CD4-positive, alpha-beta memory T cell (primary cell): ENCODE data around the gene PHF21B. TPM values are rescaled to one million over a fixed set of nuclear protein-coding genes. Genes with fewer than 3 reads are reported as not detected.

Source experiments
- CTCF ChIA-PET: fragments of 350-600 bp; sonication (Branson Sonifier 250); formaldehyde crosslinking; loops from one replicate; lab custom pipeline; 2021; ENCODE audit warnings: inconsistent platforms; ENCODE audit not compliant: partially characterized antibody; lab: Charles Lee
- POLR2A ChIA-PET: fragments of 350-600 bp; sonication (Branson Sonifier 250); formaldehyde crosslinking; loops from one replicate; lab custom pipeline; 2021; ENCODE audit not compliant: partially characterized antibody; lab: Charles Lee
- DNase-seq, 5 donors: peaks; one replicate each; pipeline versions ENCODE4 v3.0.0 to v3.0.0-alpha.2; 2020 to 2022; ENCODE audit warnings: mixed read lengths in 1 of 5
- H3K27ac ChIP-seq: one replicate; pipeline ENCODE4 v1.7.0; 2013; ENCODE audit warnings: low read depth, low read length
- H3K27me3 ChIP-seq: 2 replicates; pipeline ENCODE4 v1.7.0; 2013; ENCODE audit warnings: mild to moderate bottlenecking, low read length, moderate library complexity; ENCODE audit not compliant: insufficient read depth
- H3K36me3 ChIP-seq: 2 replicates; pipeline ENCODE4 v1.7.0; 2013; ENCODE audit warnings: mild to moderate bottlenecking, low read length, moderate library complexity; ENCODE audit not compliant: insufficient read depth
- H3K4me1 ChIP-seq: 2 replicates; pipeline ENCODE4 v1.7.0; 2013; ENCODE audit warnings: mild to moderate bottlenecking, low read length, moderate library complexity; ENCODE audit not compliant: insufficient read depth
- H3K4me3 ChIP-seq, 2 donors: one replicate each; pipeline ENCODE4 v1.7.0; 2013; ENCODE audit warnings: low read length in 2 of 2, mild to moderate bottlenecking in 1 of 2
- H3K9me3 ChIP-seq, 2 donors: one replicate each; pipeline ENCODE4 v1.7.0; 2013; ENCODE audit warnings: low read length in 2 of 2, control low read depth in 1 of 2; ENCODE audit not compliant: control insufficient read depth in 1 of 2
- H3K27ac Mint-ChIP-seq, 7 donors: one replicate each; pipeline ENCODE4 v1.8.0; 2020 to 2021; ENCODE audit warnings: mixed read lengths in 7 of 7, mild to moderate bottlenecking in 6 of 7, inconsistent platforms in 3 of 7, moderate library complexity in 3 of 7
- H3K27me3 Mint-ChIP-seq, 2 donors: one replicate each; pipeline ENCODE4 v1.8.0; 2020 to 2021; ENCODE audit warnings: mixed read lengths in 2 of 2
- H3K36me3 Mint-ChIP-seq, 2 donors: one replicate each; pipeline ENCODE4 v1.8.0; 2020 to 2021; ENCODE audit warnings: mixed read lengths in 2 of 2, inconsistent platforms in 1 of 2, mild to moderate bottlenecking in 1 of 2
- H3K4me1 Mint-ChIP-seq, 4 donors: one replicate each; pipeline ENCODE4 v1.8.0; 2020 to 2021; ENCODE audit warnings: mixed read lengths in 4 of 4, mild to moderate bottlenecking in 1 of 4
- H3K4me3 Mint-ChIP-seq, 8 donors: one replicate each; pipeline ENCODE4 v1.8.0; 2020 to 2021; ENCODE audit warnings: mixed read lengths in 8 of 8, mild to moderate bottlenecking in 7 of 8, moderate library complexity in 6 of 8, inconsistent platforms in 3 of 8
- H3K9me3 Mint-ChIP-seq, 8 donors: one replicate each; pipeline ENCODE4 v1.8.0; 2020 to 2021; ENCODE audit warnings: mixed read lengths in 8 of 8, mild to moderate bottlenecking in 5 of 8, inconsistent platforms in 3 of 8, moderate library complexity in 1 of 8
- intact Hi-C: fragments of 100-400 bp; cut with micrococcal nuclease; formaldehyde crosslinking; loops from one replicate; pipeline ENCODE4 v1.15.1; 2023
- polyA plus RNA-seq, 2 donors: library from polyadenylated mRNA; unstranded; fragments of 300-500 nt; fragmentation: Illumina TruSeq; gene quantifications; one replicate each; pipeline ENCODE4 v1.2.3, GENCODE V29; 2021
- total RNA-seq, 2 experiments: library from RNA; stranded (reverse); gene quantifications; one replicate each; pipeline ENCODE4 v1.2.3, GENCODE V29; 2021

The PHF21B gene
- total and polyA plus RNA-seq, 4 experiments from 2014 or later: not detected

DNA sequence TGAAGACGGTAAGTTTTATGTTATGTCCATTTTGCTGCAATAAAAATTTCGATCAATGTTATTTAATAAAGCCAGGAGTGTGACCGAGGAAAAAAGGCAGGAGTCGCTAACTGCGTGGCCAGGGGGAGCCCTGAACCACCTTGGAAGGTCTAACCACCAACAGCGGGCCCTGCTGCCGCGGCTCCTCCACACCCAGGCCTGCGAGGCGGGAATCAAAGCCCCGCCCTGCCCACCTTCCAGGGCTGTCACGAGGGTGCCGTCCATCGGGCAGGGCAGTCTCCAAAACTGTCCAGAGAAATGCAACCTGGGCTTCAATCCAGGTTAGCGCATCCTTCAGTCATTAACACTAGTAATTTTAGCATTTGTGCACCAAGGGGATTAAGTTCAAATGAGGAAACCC lies 19.0 kb downstream of the PHF21B start:
- Histone ChIP-seq H3K27ac (no peak overlapping the region), H3K27me3 (no peaks in the 10 kb centered on the region), H3K4me3 (no peak overlapping the region), H3K9me3 (no peaks in the 10 kb centered on the region), H3K36me3 (no peaks in the 10 kb centered on the region), H3K4me1 (no peaks in the 10 kb centered on the region)
- ChIA-PET CTCF (no interaction called here), POLR2A (no interaction called here)
- intact Hi-C loops: no loop called here
- H3K27me3 Mint-ChIP-seq: peaks cover 9 to 18% of the 10 kb centered on the region in 2 donors
- no peaks in the 10 kb centered on the region for H3K9me3 Mint-ChIP-seq
- no peak overlapping the region for H3K4me3 Mint-ChIP-seq
- no peaks in the 10 kb centered on the region for H3K36me3 Mint-ChIP-seq
- H3K4me1 Mint-ChIP-seq: no peaks in the 10 kb centered on the region
- DNase-seq: no peak
- no peak overlapping the region for H3K27ac Mint-ChIP-seq

DNA sequence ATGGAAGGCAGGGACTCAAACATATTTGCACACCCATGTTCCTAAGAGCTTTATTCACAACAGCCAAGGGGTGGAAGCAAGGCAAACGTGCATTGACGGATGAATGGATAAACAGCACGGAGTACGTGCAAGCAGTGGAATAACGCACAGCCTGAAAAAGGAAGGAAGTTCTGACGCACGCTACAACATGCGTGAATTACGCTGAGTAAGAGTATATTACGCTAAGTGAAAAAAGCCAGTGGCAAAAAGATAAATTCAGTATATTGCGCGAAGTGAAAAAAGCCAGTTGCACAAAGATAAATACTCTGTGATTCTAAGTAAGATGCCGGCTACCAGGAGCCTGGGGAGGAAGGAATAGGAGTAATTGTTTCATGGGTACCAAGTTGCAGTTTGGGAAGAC lies 19.5 kb downstream of the PHF21B start:
- H3K27ac ChIP-seq: no peak overlapping the region
- H3K9me3 Mint-ChIP-seq: no peaks in the 10 kb centered on the region
- peaks cover 9 to 18% of the 10 kb centered on the region in 2 donors for H3K27me3 Mint-ChIP-seq
- ChIA-PET POLR2A (no interaction called here), CTCF (no interaction called here)
- no peaks in the 10 kb centered on the region for H3K4me1 Mint-ChIP-seq
- no peak overlapping the region for H3K4me3 ChIP-seq
- no peak overlapping the region for H3K4me3 Mint-ChIP-seq
- no peaks in the 10 kb centered on the region for H3K36me3 Mint-ChIP-seq
- no peak overlapping the region for H3K27ac Mint-ChIP-seq
- H3K36me3 ChIP-seq: no peaks in the 10 kb centered on the region
- no peak for DNase-seq
- H3K27me3 ChIP-seq: no peaks in the 10 kb centered on the region
- H3K4me1 ChIP-seq: no peaks in the 10 kb centered on the region
- intact Hi-C loops: no loop called here
- H3K9me3 ChIP-seq: no peaks in the 10 kb centered on the region

DNA sequence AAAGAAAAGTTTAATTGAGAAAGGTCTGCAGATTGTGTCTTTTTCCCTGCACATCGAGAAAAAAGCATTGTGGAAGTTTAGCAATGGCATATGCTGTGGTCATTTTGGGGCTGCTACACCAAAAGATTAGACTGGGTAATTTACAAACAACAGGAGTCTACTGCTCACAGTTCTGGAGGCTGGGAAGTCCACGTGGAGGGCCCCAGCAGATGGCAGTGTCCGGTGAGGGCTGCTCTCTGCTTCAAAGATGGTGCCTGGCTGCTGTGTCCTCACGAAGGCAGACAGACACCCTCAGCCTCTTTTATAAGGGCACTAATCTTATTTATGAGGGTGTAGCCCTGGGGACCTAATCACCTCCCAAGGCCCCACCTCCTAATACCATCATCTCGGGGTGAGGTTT lies 21.1 kb downstream of the PHF21B start:
- no peaks in the 10 kb centered on the region for H3K36me3 Mint-ChIP-seq
- intact Hi-C loops: no loop called here
- Histone ChIP-seq H3K27ac (no peak overlapping the region), H3K36me3 (no peaks in the 10 kb centered on the region), H3K27me3 (no peaks in the 10 kb centered on the region), H3K4me1 (no peaks in the 10 kb centered on the region), H3K4me3 (no peak overlapping the region), H3K9me3 (no peaks in the 10 kb centered on the region)
- no peaks in the 10 kb centered on the region for H3K4me1 Mint-ChIP-seq
- no peak overlapping the region for H3K27ac Mint-ChIP-seq
- ChIA-PET CTCF (no interaction called here), POLR2A (no interaction called here)
- no peak for DNase-seq
- H3K9me3 Mint-ChIP-seq: peaks cover 0 to 3% (median 0%) of the 10 kb centered on the region in 8 donors
- no peak overlapping the region for H3K4me3 Mint-ChIP-seq
- peaks cover 7 to 16% of the 10 kb centered on the region in 2 donors for H3K27me3 Mint-ChIP-seq

DNA sequence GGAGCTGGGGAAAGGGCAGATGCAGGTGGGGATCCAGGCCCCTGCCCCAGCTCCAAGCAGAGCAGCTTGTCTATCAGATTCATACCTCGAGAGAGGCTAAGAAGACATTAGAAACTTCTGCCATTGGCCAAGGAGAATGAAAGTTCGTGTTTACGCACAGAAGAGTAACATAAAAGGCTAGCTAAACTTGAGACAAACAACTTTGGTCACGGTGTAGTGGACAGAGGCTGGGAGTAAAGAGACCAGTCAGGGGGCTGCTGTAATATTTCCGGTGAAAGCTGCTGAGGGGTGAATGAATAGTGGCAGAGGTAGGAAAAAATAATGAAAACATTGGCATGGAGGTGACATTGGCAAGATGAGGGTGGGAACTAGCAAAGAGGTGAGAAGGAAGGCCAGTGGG lies 22.9 kb downstream of the PHF21B start:
- no peak overlapping the region for H3K4me3 Mint-ChIP-seq
- Histone ChIP-seq H3K4me1 (no peaks in the 10 kb centered on the region), H3K36me3 (no peaks in the 10 kb centered on the region), H3K27me3 (no peaks in the 10 kb centered on the region), H3K4me3 (no peak overlapping the region), H3K27ac (no peak overlapping the region), H3K9me3 (no peaks in the 10 kb centered on the region)
- CTCF ChIA-PET: interaction anchor here (0.6 kb wide), 1 partner anchor 1643 kb away, joined by 4 read pairs; no protein-coding TSS in a partner anchor
- H3K27ac Mint-ChIP-seq: no peak overlapping the region
- H3K36me3 Mint-ChIP-seq: no peaks in the 10 kb centered on the region
- no peak for DNase-seq
- intact Hi-C loops: no loop called here
- POLR2A ChIA-PET: no interaction called here
- peaks cover 7 to 16% of the 10 kb centered on the region in 2 donors for H3K27me3 Mint-ChIP-seq
- H3K9me3 Mint-ChIP-seq: peaks cover 0 to 3% (median 0%) of the 10 kb centered on the region in 8 donors
- no peaks in the 10 kb centered on the region for H3K4me1 Mint-ChIP-seq

DNA sequence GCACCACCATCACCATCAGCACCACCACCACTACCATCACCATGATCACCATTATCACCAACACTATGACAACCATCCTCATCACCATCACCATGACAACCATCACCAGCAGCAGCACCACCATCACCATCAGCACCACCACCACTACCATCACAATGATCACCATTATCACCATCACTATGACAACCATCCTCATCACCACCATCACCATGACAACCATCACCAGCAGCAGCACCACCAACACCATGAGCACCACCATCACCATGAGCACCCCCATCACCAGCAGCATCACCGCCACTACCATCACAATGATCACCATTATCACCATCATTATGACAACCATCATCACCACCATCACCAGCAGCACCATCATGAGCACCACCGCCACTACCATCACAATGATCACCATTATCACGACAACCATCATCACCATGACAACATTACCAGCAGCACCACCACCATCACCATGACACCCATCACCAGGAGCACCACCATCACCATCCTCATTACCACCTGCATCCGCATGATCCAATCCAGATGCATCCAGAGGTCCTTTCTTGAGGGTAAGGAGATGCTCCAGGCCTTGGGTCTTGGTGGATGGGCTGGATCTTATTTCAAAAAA lies 23.8 kb downstream of the PHF21B start:
- H3K36me3 Mint-ChIP-seq: no peaks in the 10 kb centered on the region
- H3K27me3 ChIP-seq: no peaks in the 10 kb centered on the region
- H3K4me3 Mint-ChIP-seq: no peak overlapping the region
- no peak overlapping the region for H3K27ac ChIP-seq
- H3K9me3 ChIP-seq: no peaks in the 10 kb centered on the region
- ChIA-PET POLR2A (no interaction called here), CTCF (no interaction called here)
- no peak overlapping the region for H3K27ac Mint-ChIP-seq
- DNase-seq: no peak
- no peak overlapping the region for H3K4me3 ChIP-seq
- no peaks in the 10 kb centered on the region for H3K36me3 ChIP-seq
- H3K4me1 ChIP-seq: no peaks in the 10 kb centered on the region
- peaks cover 7 to 14% of the 10 kb centered on the region in 2 donors for H3K27me3 Mint-ChIP-seq
- peaks cover 0 to 3% (median 0%) of the 10 kb centered on the region in 8 donors for H3K9me3 Mint-ChIP-seq
- intact Hi-C loops: no loop called here
- H3K4me1 Mint-ChIP-seq: no peaks in the 10 kb centered on the region

DNA sequence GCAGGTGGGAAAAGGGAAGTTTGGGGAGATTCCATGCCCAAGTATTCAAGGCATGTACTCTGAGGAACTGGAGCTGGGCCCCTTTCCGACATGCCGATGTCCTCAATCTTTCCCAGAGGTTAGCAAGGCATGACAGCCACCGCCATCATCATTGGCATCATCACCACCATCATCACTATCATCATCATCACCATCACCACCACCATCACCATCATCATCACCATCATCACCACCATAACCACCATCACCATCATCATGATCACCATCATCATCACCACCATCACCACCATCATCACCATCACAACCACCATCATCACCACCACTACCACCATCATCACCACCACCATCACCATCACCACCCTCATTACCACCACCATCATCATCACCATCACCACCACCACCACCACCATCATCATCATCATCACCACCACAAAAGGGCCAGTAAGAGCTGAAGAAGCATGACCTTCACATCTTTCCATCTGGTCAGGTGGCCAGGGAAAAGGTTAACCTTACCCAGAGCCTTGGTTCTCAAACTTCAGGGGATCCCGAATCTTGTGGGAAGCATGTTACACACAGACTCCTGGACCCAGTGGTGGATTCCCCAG lies 25.8 kb downstream of the PHF21B start:
- no peak overlapping the region for H3K27ac Mint-ChIP-seq
- no peaks in the 10 kb centered on the region for H3K36me3 Mint-ChIP-seq
- Histone ChIP-seq H3K9me3 (no peaks in the 10 kb centered on the region), H3K4me1 (no peaks in the 10 kb centered on the region), H3K4me3 (no peak overlapping the region), H3K36me3 (no peaks in the 10 kb centered on the region), H3K27me3 (no peaks in the 10 kb centered on the region), H3K27ac (no peak overlapping the region)
- ChIA-PET POLR2A (no interaction called here), CTCF (no interaction called here)
- H3K4me3 Mint-ChIP-seq: no peak overlapping the region
- H3K4me1 Mint-ChIP-seq: no peaks in the 10 kb centered on the region
- H3K9me3 Mint-ChIP-seq: peaks cover 0 to 3% (median 0%) of the 10 kb centered on the region in 8 donors
- intact Hi-C loops: no loop called here
- peaks cover 11 to 15% of the 10 kb centered on the region in 2 donors for H3K27me3 Mint-ChIP-seq
- no peak for DNase-seq

DNA sequence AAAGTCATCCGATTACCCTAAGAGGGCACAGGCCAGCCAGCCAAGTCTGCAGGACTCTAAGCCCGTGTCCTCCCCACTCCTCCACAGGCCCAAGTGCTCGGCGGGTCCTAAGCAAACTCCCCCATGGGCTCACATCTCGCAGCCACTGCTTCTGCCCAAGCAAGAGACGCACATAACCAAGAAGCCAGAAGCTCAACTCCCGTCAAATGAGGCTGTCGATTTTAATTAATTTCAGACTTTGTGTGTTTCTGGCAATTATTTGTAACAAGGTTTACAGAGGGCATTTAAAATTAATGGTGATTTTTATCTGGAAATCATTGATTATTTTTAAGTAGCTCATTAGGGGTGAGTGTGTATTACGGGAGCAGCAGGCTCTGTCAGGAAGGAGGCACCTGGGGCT lies 27.4 kb downstream of the PHF21B start:
- no peaks in the 10 kb centered on the region for H3K4me1 Mint-ChIP-seq
- Histone ChIP-seq H3K36me3 (no peaks in the 10 kb centered on the region), H3K4me1 (no peaks in the 10 kb centered on the region), H3K27ac (no peak overlapping the region), H3K9me3 (no peaks in the 10 kb centered on the region), H3K4me3 (no peak overlapping the region), H3K27me3 (no peaks in the 10 kb centered on the region)
- DNase-seq: no peak
- intact Hi-C loops: no loop called here
- no peak overlapping the region for H3K27ac Mint-ChIP-seq
- no peak overlapping the region for H3K4me3 Mint-ChIP-seq
- peaks cover 0 to 3% (median 0%) of the 10 kb centered on the region in 8 donors for H3K9me3 Mint-ChIP-seq
- peaks cover 5 to 12% of the 10 kb centered on the region in 2 donors for H3K27me3 Mint-ChIP-seq
- CTCF ChIA-PET: no interaction called here
- H3K36me3 Mint-ChIP-seq: no peaks in the 10 kb centered on the region
- POLR2A ChIA-PET: no interaction called here
